Measurements from ENCODE around the gene CDYL2.
A peak's percentile ranks its signal among the peaks of the same experiment; 100 is the strongest.

CDYL2 gene

DNA sequence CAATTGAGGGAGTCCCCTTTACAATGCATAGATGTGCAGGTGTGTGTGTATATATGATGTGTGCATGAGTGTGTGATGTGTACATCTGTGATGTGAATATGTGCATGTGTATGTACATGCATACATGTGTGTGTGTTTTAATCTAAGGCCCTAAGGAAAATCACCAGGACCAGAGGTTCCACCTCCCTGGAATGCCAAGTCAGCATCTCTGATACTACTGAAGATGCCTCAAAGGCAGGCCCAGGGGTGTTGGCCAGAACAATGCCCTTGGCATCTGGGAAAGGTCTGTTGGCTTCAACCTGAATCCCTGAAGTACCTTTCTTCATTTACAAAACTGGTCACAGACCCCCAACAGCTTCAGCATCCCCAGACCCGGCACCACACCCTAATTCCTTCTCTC lies 129.5 kb downstream of the CDYL2 start:
- no peak for DNase-seq (ENCODE audit: low read depth)
- no peak overlapping the region for H3K4me3 ChIP-seq (ENCODE audit: low read depth, low read length)
- TF ChIP-seq, protein P1, sequence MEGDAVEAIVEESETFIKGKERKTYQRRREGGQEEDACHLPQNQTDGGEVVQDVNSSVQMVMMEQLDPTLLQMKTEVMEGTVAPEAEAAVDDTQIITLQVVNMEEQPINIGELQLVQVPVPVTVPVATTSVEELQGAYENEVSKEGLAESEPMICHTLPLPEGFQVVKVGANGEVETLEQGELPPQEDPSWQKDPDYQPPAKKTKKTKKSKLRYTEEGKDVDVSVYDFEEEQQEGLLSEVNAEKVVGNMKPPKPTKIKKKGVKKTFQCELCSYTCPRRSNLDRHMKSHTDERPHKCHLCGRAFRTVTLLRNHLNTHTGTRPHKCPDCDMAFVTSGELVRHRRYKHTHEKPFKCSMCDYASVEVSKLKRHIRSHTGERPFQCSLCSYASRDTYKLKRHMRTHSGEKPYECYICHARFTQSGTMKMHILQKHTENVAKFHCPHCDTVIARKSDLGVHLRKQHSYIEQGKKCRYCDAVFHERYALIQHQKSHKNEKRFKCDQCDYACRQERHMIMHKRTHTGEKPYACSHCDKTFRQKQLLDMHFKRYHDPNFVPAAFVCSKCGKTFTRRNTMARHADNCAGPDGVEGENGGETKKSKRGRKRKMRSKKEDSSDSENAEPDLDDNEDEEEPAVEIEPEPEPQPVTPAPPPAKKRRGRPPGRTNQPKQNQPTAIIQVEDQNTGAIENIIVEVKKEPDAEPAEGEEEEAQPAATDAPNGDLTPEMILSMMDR (IDR thresholded peaks at IDR 0.05; ENCODE audit: low read depth, low read length): no peak
- TF ChIP-seq, protein P2, sequence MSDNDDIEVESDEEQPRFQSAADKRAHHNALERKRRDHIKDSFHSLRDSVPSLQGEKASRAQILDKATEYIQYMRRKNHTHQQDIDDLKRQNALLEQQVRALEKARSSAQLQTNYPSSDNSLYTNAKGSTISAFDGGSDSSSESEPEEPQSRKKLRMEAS (IDR thresholded peaks at IDR 0.05; ENCODE audit: low read depth, low read length): no peak
- TF ChIP-seq MYC (IDR thresholded peaks at IDR 0.05; ENCODE audit: low read depth, low read length) (no peak), POLR2A (IDR thresholded peaks at IDR 0.05; ENCODE audit: extremely low read depth, insufficient read length) (no peak)

DNA sequence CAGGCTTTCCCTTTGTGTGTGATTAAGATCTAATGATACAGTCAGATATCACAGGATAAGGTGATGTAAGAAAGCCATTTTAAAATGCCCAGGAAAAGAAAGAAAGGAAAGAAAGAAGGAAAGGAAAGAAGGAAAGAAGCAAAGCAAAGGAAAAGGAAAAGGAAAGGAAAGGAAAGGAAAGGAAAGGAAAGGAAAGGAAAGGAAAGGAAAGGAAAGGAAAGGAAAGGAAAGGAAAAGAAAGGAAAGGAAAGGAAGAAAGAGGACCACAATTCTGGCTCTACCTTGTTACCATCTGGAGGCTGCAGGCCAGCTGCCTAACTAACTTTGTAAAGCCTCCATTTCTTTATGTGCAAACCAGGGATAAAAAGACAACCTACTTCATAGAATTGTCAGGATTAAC lies 132.0 kb downstream of the CDYL2 start:
- H3K4me3 ChIP-seq (ENCODE audit: low read depth, low read length): no peak overlapping the region
- DNase-seq (ENCODE audit: low read depth): no peak
- TF ChIP-seq, protein P2 (IDR thresholded peaks at IDR 0.05; ENCODE audit: low read depth, low read length): no peak
- TF ChIP-seq MYC (IDR thresholded peaks at IDR 0.05; ENCODE audit: low read depth, low read length): no peak
- TF ChIP-seq, protein P1 (IDR thresholded peaks at IDR 0.05; ENCODE audit: low read depth, low read length): no peak
- no peak for TF ChIP-seq POLR2A (IDR thresholded peaks at IDR 0.05; ENCODE audit: extremely low read depth, insufficient read length)

DNA sequence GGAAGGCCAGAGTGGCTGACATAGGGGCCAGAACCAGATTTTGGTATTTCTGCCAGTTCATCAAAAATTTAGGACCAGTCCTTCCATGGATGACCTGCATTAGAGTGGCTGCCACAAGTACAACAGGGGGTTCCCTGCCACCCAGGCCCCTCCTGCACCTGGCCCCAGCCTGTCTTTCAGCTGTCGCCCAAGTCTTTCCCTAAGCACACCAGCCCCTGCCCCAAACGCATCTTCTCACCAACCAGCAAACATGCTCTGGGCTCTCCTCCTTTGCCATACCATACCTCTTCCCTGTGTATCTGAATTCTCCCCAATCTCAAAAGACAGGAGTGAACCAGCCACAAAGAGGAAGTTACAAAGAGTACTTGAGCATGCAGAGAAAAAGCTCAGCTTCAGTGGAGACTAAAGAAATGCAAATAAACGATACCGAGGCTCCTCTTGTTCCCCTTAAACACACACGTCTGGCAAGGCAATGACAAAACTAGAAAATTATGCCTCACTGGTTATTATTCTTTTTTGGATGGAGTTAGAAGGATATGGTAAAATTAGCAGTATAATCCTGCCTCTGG lies 133.0 kb downstream of the CDYL2 start:
- peak; percentile 8 for DNase-seq (ENCODE audit: low read depth)
- TF ChIP-seq, protein P2 (IDR thresholded peaks at IDR 0.05; ENCODE audit: low read depth, low read length): no peak
- TF ChIP-seq POLR2A (IDR thresholded peaks at IDR 0.05; ENCODE audit: extremely low read depth, insufficient read length): no peak
- TF ChIP-seq MYC (IDR thresholded peaks at IDR 0.05; ENCODE audit: low read depth, low read length): no peak
- TF ChIP-seq, protein P1 (IDR thresholded peaks at IDR 0.05; ENCODE audit: low read depth, low read length): no peak
- H3K4me3 ChIP-seq (ENCODE audit: low read depth, low read length): no peak overlapping the region

DNA sequence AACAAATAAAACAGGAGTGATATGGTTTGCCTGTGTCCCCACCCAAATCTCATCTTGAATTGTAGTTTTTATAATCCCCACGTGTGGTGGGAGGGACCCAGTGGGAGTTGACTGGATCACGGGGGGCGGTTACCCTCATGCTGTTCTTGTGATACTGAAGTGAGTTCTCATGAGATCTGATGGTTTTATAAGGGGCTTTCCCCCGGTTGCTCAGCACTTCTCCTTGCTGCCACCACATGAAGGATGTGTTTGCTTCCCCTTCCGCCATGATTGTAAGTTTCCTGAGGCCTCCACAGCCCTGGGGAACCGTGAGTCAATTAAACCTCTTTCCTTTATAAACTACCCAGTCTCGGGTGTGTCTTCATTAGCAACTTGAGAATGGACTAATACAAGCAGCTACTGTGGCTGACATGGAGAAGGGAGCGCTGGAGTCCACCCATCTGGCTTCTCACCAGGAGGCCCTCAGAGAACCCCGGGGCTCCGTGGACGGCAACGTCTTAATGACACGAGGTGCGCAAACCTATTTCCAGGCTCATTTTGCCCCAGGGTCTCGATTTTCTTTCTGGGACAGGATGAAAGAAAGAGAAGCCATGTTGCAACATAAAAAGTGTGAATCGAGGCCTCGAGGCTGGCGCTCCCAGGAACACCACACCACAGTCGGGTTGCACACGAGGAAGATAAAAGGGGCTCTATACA lies 134.1 kb downstream of the CDYL2 start:
- no peak for TF ChIP-seq MYC (IDR thresholded peaks at IDR 0.05; ENCODE audit: low read depth, low read length)
- TF ChIP-seq, protein P2 (IDR thresholded peaks at IDR 0.05; ENCODE audit: low read depth, low read length): no peak
- DNase-seq (ENCODE audit: low read depth): no peak
- H3K4me3 ChIP-seq (ENCODE audit: low read depth, low read length): no peak overlapping the region

DNA sequence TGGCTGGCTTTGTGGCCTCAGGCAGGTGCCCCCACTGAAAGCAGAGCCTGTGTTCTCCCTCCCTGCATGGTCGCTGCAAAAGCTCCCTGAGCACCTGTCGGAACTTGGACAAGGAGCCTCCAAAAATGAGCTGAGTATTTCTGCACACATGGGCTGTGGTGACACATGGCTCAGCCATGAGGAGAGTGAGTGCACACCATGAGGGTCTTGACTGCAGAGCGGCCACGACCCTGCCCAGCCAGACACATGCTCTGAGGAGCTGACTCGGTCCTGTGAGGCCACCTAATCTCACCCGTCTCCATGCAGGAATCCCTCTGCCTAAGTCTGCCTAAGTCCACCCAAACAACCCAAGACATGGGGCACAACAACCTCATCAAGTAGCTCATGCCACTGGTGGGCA lies 134.7 kb downstream of the CDYL2 start:
- DNase-seq (ENCODE audit: low read depth): no peak

More for the DNA sequence above, 134.7 kb downstream of the CDYL2 start:
- H3K4me3 ChIP-seq (ENCODE audit: low read depth, low read length): no peak overlapping the region
- TF ChIP-seq, protein P1 (IDR thresholded peaks at IDR 0.05; ENCODE audit: low read depth, low read length): no peak
- TF ChIP-seq MYC (IDR thresholded peaks at IDR 0.05; ENCODE audit: low read depth, low read length) (no peak), POLR2A (IDR thresholded peaks at IDR 0.05; ENCODE audit: extremely low read depth, insufficient read length) (no peak)
- TF ChIP-seq, protein P2 (IDR thresholded peaks at IDR 0.05; ENCODE audit: low read depth, low read length): no peak

Measured in NB4 (cell line).